H1 (cell line): ENCODE results near the gene DNAAF5. TPM values are rescaled to one million over a fixed set of nuclear protein-coding genes. Genes with fewer than 3 reads are reported as not detected.

ENCODE experiments used
- CTCF ChIA-PET: fragments of 300-600 bp; sonication (Branson Sonifier 250); formaldehyde crosslinking; loops from one replicate; lab custom pipeline; 2021; ENCODE audit not compliant: partially characterized antibody; lab: Charles Lee
- POLR2A ChIA-PET: fragments of 300-600 bp; sonication (Branson Sonifier 250); formaldehyde crosslinking; loops from one replicate; lab custom pipeline; 2021; ENCODE audit warnings: inconsistent platforms; ENCODE audit not compliant: partially characterized antibody; lab: Charles Lee
- DNase-seq, 2 experiments: peaks; one replicate each; pipeline versions ENCODE4 v3.0.0 to v3.0.0-alpha.2; 2010 to 2022; ENCODE audit warnings: low spot score in 2 of 2, low read depth in 1 of 2, mixed read lengths in 1 of 2
- FAIRE-seq: peaks from 2 replicates; lab custom pipeline; 2011; peaks lifted over from hg19 to GRCh38; lab: Jason Lieb, UNC
- H2AFZ ChIP-seq: 2 replicates; pipeline ENCODE4 v1.8.1; 2012; ENCODE audit warnings: low read length, inconsistent platforms
- H2AK5ac ChIP-seq: 2 replicates; pipeline ENCODE4 v1.6.1; 2013; ENCODE audit warnings: low read depth, low read length
- H2BK120ac ChIP-seq: replicated peaks from 2 replicates; pipeline ENCODE3; 2013; ENCODE audit warnings: low read depth, low read length, inconsistent platforms
- H2BK12ac ChIP-seq: 2 replicates; pipeline ENCODE4 v1.6.1; 2013; ENCODE audit warnings: low read depth, low read length
- H2BK15ac ChIP-seq: 2 replicates; pipeline ENCODE4 v1.6.1; 2013; ENCODE audit warnings: low read length
- H2BK20ac ChIP-seq: 2 replicates; pipeline ENCODE4 v1.6.1; 2013; ENCODE audit warnings: low read length
- H2BK5ac ChIP-seq: 2 replicates; pipeline ENCODE4 v1.6.1; 2013; ENCODE audit warnings: low read depth, low read length
- H3K14ac ChIP-seq: 2 replicates; pipeline ENCODE4 v1.6.1; 2013; ENCODE audit warnings: inconsistent platforms; ENCODE audit not compliant: insufficient read length
- H3K18ac ChIP-seq: 2 replicates; pipeline ENCODE4 v1.6.1; 2013; ENCODE audit warnings: low read length; ENCODE audit errors: extremely low read depth
- H3K23ac ChIP-seq: 2 replicates; pipeline ENCODE4 v1.6.1; 2013; ENCODE audit warnings: inconsistent platforms; ENCODE audit not compliant: insufficient read length
- H3K23me2 ChIP-seq: 2 replicates; pipeline ENCODE4 v1.6.1; 2013; ENCODE audit warnings: low read depth, low read length
- H3K27ac ChIP-seq: 2 replicates; pipeline ENCODE4 v1.6.1; 2011; ENCODE audit warnings: low read depth, low read length, inconsistent platforms
- H3K27me3 ChIP-seq, 4 experiments: replicated peaks in 1 of 4; 1 replicate in 1 of 4; 2 replicates in 3 of 4; pipeline versions ENCODE4 v1.6.1 to v1.8.1; 2011 to 2013; ENCODE audit warnings: low read length in 3 of 4, mild to moderate bottlenecking in 3 of 4, inconsistent platforms in 2 of 4, mixed read lengths in 2 of 4, moderate library complexity in 1 of 4; ENCODE audit not compliant: control insufficient read depth in 3 of 4, insufficient read depth in 3 of 4; ENCODE audit errors: extremely low read depth in 1 of 4
- H3K36me3 ChIP-seq, 4 experiments: 2 replicates each; pipeline versions ENCODE4 v1.6.1 to v1.8.1; 2011 to 2013; ENCODE audit warnings: mild to moderate bottlenecking in 4 of 4, low read length in 3 of 4, moderate library complexity in 2 of 4, control low read depth in 1 of 4, inconsistent platforms in 1 of 4; ENCODE audit not compliant: insufficient read depth in 4 of 4, control insufficient read depth in 2 of 4
- H3K4ac ChIP-seq: replicated peaks from 2 replicates; pipeline ENCODE3; 2013; ENCODE audit warnings: low read length, low read depth, mixed read lengths, inconsistent platforms; ENCODE audit not compliant: insufficient read length
- H3K4me1 ChIP-seq, 4 experiments: replicated peaks in 1 of 4; 1 replicate in 1 of 4; 2 replicates in 3 of 4; pipeline versions ENCODE4 v1.6.1 to v1.8.1; 2011 to 2013; ENCODE audit warnings: low read length in 3 of 4, inconsistent platforms in 2 of 4, mixed read lengths in 1 of 4; ENCODE audit not compliant: insufficient read depth in 4 of 4, control insufficient read depth in 3 of 4
- H3K4me2 ChIP-seq, 2 experiments: 2 replicates each; pipeline versions ENCODE4 v1.6.1 to v1.8.1; 2011 to 2013; ENCODE audit warnings: low read depth in 2 of 2, low read length in 2 of 2, control low read depth in 1 of 2, inconsistent platforms in 1 of 2, mild to moderate bottlenecking in 1 of 2; ENCODE audit not compliant: insufficient read depth in 1 of 2
- H3K4me3 ChIP-seq, 4 experiments: fragments of 200-600, 300-600 bp in 1 of 4; sonication (generic), shearing (Covaris generic), sonication (Bioruptor Twin) in 1 of 4; 2 replicates each; pipeline versions ENCODE4 v1.5.1 to v1.8.1; 2011 to 2016; ENCODE audit warnings: low read length in 4 of 4, low read depth in 3 of 4, control low read depth in 2 of 4, inconsistent platforms in 2 of 4, mild to moderate bottlenecking in 2 of 4, mixed read lengths in 1 of 4, moderate library complexity in 1 of 4; ENCODE audit not compliant: insufficient read depth in 2 of 4; ENCODE audit errors: extremely low read depth in 1 of 4
- H3K56ac ChIP-seq: replicated peaks from 2 replicates; pipeline ENCODE3; 2013; ENCODE audit warnings: low read depth, mild to moderate bottlenecking, mixed read lengths, low read length, inconsistent platforms; ENCODE audit not compliant: insufficient read length
- H3K79me1 ChIP-seq: 2 replicates; pipeline ENCODE4 v1.6.1; 2013; ENCODE audit warnings: low read depth, low read length, control low read depth
- H3K79me2 ChIP-seq, 2 experiments: 2 replicates each; pipeline versions ENCODE4 v1.6.1 to v1.8.1; 2012 to 2013; ENCODE audit warnings: low read length in 2 of 2, mild to moderate bottlenecking in 2 of 2, inconsistent platforms in 1 of 2; ENCODE audit not compliant: insufficient read depth in 2 of 2, control insufficient read depth in 1 of 2
- H3K9ac ChIP-seq, 4 experiments: replicated peaks in 1 of 4; 1 replicate in 1 of 4; 2 replicates in 3 of 4; pipeline versions ENCODE4 v1.6.1 to v1.8.1; 2011 to 2013; ENCODE audit warnings: low read depth in 3 of 4, low read length in 3 of 4, control low read depth in 2 of 4, mild to moderate bottlenecking in 2 of 4, moderate library complexity in 2 of 4, inconsistent platforms in 1 of 4; ENCODE audit errors: extremely low read depth in 1 of 4
- H3K9me3 ChIP-seq, 2 experiments: 2 replicates each; pipeline versions ENCODE4 v1.6.1 to v1.8.1; 2012 to 2013; ENCODE audit warnings: mild to moderate bottlenecking in 2 of 2, moderate library complexity in 2 of 2, control low read depth in 1 of 2, inconsistent platforms in 1 of 2, low read depth in 1 of 2, low read length in 1 of 2, mixed read lengths in 1 of 2; ENCODE audit not compliant: insufficient read depth in 2 of 2
- H4K20me1 ChIP-seq, 2 experiments: replicated peaks in 1 of 2; 2 replicates each; pipeline versions ENCODE3 to v1.8.1; 2011 to 2013; ENCODE audit warnings: inconsistent platforms in 2 of 2, low read length in 2 of 2, mild to moderate bottlenecking in 1 of 2; ENCODE audit not compliant: insufficient read depth in 2 of 2, control insufficient read depth in 1 of 2
- H4K5ac ChIP-seq: 2 replicates; pipeline ENCODE4 v1.6.1; 2013; ENCODE audit warnings: low read length, low read depth, mixed read lengths, inconsistent platforms; ENCODE audit not compliant: insufficient read length
- H4K8ac ChIP-seq: 2 replicates; pipeline ENCODE4 v1.8.0; 2013; ENCODE audit warnings: mild to moderate bottlenecking, moderate library complexity, low read length, inconsistent platforms; ENCODE audit not compliant: insufficient read depth; ENCODE audit errors: extremely low read depth
- H4K91ac ChIP-seq: replicated peaks from 2 replicates; pipeline ENCODE3; 2013; ENCODE audit warnings: low read length, mixed read lengths, inconsistent platforms; ENCODE audit not compliant: insufficient read length
- GTF2F1 ChIP-seq: IDR thresholded peaks from 2 replicates; pipeline ENCODE4 v1.6.1; 2012; ENCODE audit warnings: low read depth, low read length, improper control_type of control experiment, borderline replicate concordance
- KDM5A ChIP-seq: fragments of 200-600 bp; IDR thresholded peaks from 2 replicates; pipeline ENCODE4 v1.7.1; 2012; ENCODE audit warnings: mild to moderate bottlenecking, low read length, inconsistent platforms, mixed read lengths
- WGBS, 2 experiments: shearing (Covaris generic) in 1 of 2; methylation state at CpG; one replicate each; pipeline versions ENCODE4 v1.1.6 to v1.1.7; 2013 to 2015; ENCODE audit warnings: low lambda C conversion rate in 2 of 2, mixed read lengths in 2 of 2, inconsistent platforms in 1 of 2, low coverage in 1 of 2, missing lambda C conversion rate in 1 of 2; ENCODE audit not compliant: insufficient replicate concordance in 2 of 2, insufficient coverage in 1 of 2, insufficient read length in 1 of 2; ENCODE audit errors: extremely low coverage in 1 of 2, missing lambda C conversion rate in 1 of 2; 5-methylcytosine and 5-hydroxymethylcytosine counted together
- polyA plus RNA-seq, 7 experiments: library from polyadenylated mRNA; depleted of rRNA in 3 of 7; stranded (reverse) in 5 of 7; unstranded in 2 of 7; fragments of >200 nt in 5 of 7; fragments of 200-250 nt in 2 of 7; gene quantifications; 1 replicate in 5 of 7; 2 replicates in 1 of 7; 4 replicates in 1 of 7; pipeline versions ENCODE4 v1.2.1 to v1.2.3, GENCODE V29; 2011 to 2013; ENCODE audit warnings: missing spikeins in 2 of 7, mixed read lengths in 2 of 7
- total RNA-seq: library from RNA; stranded (reverse); fragmentation: NEBNext Ultra II Directional; extraction: Animal tissue kit (Norgen Biotek cat#: 25700); gene quantifications from 2 replicates; pipeline ENCODE4 v1.2.1, GENCODE V29; 2021
- TF ChIP-seq, protein P1 (sequence below): IDR thresholded peaks from 2 replicates; pipeline ENCODE4 v1.6.1; 2012; ENCODE audit warnings: inconsistent platforms

DNAAF5 gene
- total and polyA plus RNA-seq, 2 of the 8 experiments (the other 6 are each of a cell fraction or from before 2014, with no cell fraction given), result 55.1 to 95.9 TPM

GRCh38 chr7:832167-832967, 105.9 kb downstream of the DNAAF5 start, which contains the start of gene SUN1:
TSS of gene SUN1 (plus strand) at chr7:832476. CDS start at chr7:832525, 49 bp downstream.
- FAIRE-seq, result no peak
- peak within 1 kb of the TSS in 1 of 4 experiments; percentile 3; a peak in 1 of 8 replicates for H3K4me3 ChIP-seq
- H3K79me1 ChIP-seq, result peaks cover 18% of the 10 kb centered on the region
- H4K20me1 ChIP-seq, result peaks cover 38 to 44% of the 10 kb centered on the region in 2 experiments
- DNase-seq, result no peak
- H4K91ac ChIP-seq, result peak within 1 kb of the TSS; percentile 55
- H3K79me2 ChIP-seq, result peaks cover 33 to 96% of the 10 kb centered on the region in 2 experiments
- no peak within 1 kb of the TSS for H3K4ac ChIP-seq
- H3K27ac ChIP-seq, result peak within 1 kb of the TSS; percentile 22; the same call in 1 of the 2 replicates
- 83% methylated on average over 24 of the region's 24 CpGs; no CpG with 5 or more reads in 1 of the 2 experiments for WGBS, 2 experiments
- no peak within 1 kb of the TSS for H2AFZ ChIP-seq
- peak within 1 kb of the TSS; percentile 61 for H2BK5ac ChIP-seq
- TF ChIP-seq KDM5A (no peak), GTF2F1 (no peak)
- TF ChIP-seq, protein P1, sequence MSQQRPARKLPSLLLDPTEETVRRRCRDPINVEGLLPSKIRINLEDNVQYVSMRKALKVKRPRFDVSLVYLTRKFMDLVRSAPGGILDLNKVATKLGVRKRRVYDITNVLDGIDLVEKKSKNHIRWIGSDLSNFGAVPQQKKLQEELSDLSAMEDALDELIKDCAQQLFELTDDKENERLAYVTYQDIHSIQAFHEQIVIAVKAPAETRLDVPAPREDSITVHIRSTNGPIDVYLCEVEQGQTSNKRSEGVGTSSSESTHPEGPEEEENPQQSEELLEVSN, result peak; percentile 74; the same call in 1 of the 2 replicates
- TF ChIP-seq, all 59 proteins: peak for 1
- Histone ChIP-seq H3K14ac (no peak within 1 kb of the TSS), H3K36me3 (no peaks in the 10 kb centered on the region; a peak in 2 of 8 replicates), H3K56ac (no peak within 1 kb of the TSS), H2BK120ac (no peak within 1 kb of the TSS), H2AK5ac (peak within 1 kb of the TSS; percentile 40), H3K9ac (no peak within 1 kb of the TSS), H3K9me3 (no peaks in the 10 kb centered on the region), H3K23me2 (no peaks in the 10 kb centered on the region), H3K4me1 (peaks cover 0 to 14% (median 5%) of the 10 kb centered on the region in 4 experiments; a peak in 6 of 7 replicates), H3K4me2 (peak within 1 kb of the TSS; percentile 20 to 48; a peak in 2 of 4 replicates), H3K27me3 (no peaks in the 10 kb centered on the region), H2BK12ac (peak within 1 kb of the TSS; percentile 94), H4K8ac (no peak within 1 kb of the TSS), H3K23ac (no peak within 1 kb of the TSS), H2BK20ac (no peak within 1 kb of the TSS), H3K18ac (peak within 1 kb of the TSS; percentile 48), H4K5ac (no peak within 1 kb of the TSS), H2BK15ac (0 out of 2 replicates have a peak within 1 kb of the TSS, but pooled peaks have one; percentile 40)
- CTCF ChIA-PET, result interaction anchor here (0.8 to 2.2 kb wide), 7 partner anchors 10 to 45 kb away, joined by 3 to 7 read pairs (median 4); no protein-coding TSS in a partner anchor
- POLR2A ChIA-PET, result interaction anchor here (1.2 to 2.0 kb wide), 4 partner anchors 10 to 43 kb away, joined by 3 to 8 read pairs (median 4); no protein-coding TSS in a partner anchor
